Measurements from ENCODE around the gene OR5A1. TPM values are rescaled to one million over a fixed set of nuclear protein-coding genes. Genes with fewer than 3 reads are reported as not detected.

The OR5A1 gene
- polyA plus RNA-seq, 4 donors, result 0.03 to 0.05 TPM; not detected in 2

- no peak for DNase-seq (ENCODE audit: low read depth in 4 of 4, low spot score in 2 of 4)
Measured at GRCh38 chr11:59475176-59475575, 38.9 kb downstream of the OR5A1 start.

DNA sequence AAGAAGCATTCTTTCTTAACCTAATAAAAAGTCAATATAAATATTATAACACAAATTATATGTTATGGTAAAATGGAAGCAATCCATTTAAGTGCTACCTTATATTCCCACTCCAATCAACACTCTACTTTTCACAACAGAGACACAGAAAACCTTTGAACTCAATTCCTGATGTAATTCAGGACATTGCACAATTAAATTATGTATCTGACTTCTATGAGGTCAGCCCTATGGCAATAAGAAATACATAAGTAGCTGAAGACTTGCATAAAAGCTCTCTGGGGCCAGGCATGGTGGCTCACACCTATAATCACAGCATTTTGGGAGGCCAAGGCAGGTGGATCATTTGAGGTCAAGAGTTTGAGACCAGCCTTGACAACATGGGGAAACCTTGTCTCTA, 43.6 kb downstream of the OR5A1 start:
- DNase-seq (ENCODE audit: low read depth in 4 of 4, low spot score in 2 of 4), result no peak

- DNase-seq (ENCODE audit: low read depth in 4 of 4, low spot score in 2 of 4), result no peak
Measured at GRCh38 chr11:59480359-59480758, 44.1 kb downstream of the OR5A1 start.

Other genes with a start within 250 kb of the OR5A1 start
- 1 to 10 TPM; 6.0 to 9.8 (median 8.1) TPM for gene MPEG1, start 223.5 kb upstream of the OR5A1 start, polyA plus RNA-seq (ENCODE audit: insufficient read length in 4 of 4)
- gene OR5AN1, start 77.6 kb upstream of the OR5A1 start, polyA plus RNA-seq (ENCODE audit: insufficient read length in 4 of 4), result not detected
- gene OR5A2, start 10.1 kb upstream of the OR5A1 start, polyA plus RNA-seq (ENCODE audit: insufficient read length in 4 of 4), result under 1 TPM in 3 of 4 donors, not detected in 1; 0.03 to 0.04 (median 0.03) TPM
- not detected for gene OR4D6, start 20.5 kb downstream of the OR5A1 start, polyA plus RNA-seq (ENCODE audit: insufficient read length in 4 of 4)
- gene OR4D10, start 36.8 kb downstream of the OR5A1 start, polyA plus RNA-seq (ENCODE audit: insufficient read length in 4 of 4), result not detected
- not detected for gene OR4D11, start 67.1 kb downstream of the OR5A1 start, polyA plus RNA-seq (ENCODE audit: insufficient read length in 4 of 4)
- gene OR4D9, start 75.1 kb downstream of the OR5A1 start, polyA plus RNA-seq (ENCODE audit: insufficient read length in 4 of 4), result under 1 TPM in 3 of 4 donors, not detected in 1; 0.03 to 0.11 (median 0.04) TPM
- gene OSBP, start 179.3 kb downstream of the OR5A1 start, polyA plus RNA-seq (ENCODE audit: insufficient read length in 4 of 4), result 10 to 100 TPM; 47.3 to 58.7 (median 52.2) TPM
- 10 to 100 TPM; 29.7 to 52.5 (median 46.3) TPM for gene PATL1, start 232.6 kb downstream of the OR5A1 start, polyA plus RNA-seq (ENCODE audit: insufficient read length in 4 of 4)

All from left renal cortex interstitium (tissue), 4 donors.